ENCODE results near the gene GPR37L1. TPM values are rescaled to one million over a fixed set of nuclear protein-coding genes. Genes with fewer than 3 reads are reported as not detected.
A peak's percentile ranks its signal among the peaks of the same experiment; 100 is the strongest.

Gene GPR37L1
- total RNA-seq, 6 donors from 2014 or later, result under 0.01 to 0.07 (median 0.03) TPM; not detected in 3

GRCh38 chr1:202093858-202094257, 28.9 kb upstream of the GPR37L1 start:
- H3K4me3 ChIP-seq, result no peak overlapping the region
- 91 to 95% methylated on average over 6 of the region's 6 CpGs for WGBS, 2 donors
- no peaks in the 10 kb centered on the region for H3K4me1 ChIP-seq
- no peaks in the 10 kb centered on the region for H3K36me3 ChIP-seq
- ATAC-seq (ENCODE audit: low FRiP score in 2 of 2) (no peak), DNase-seq (no peak)
- no peak overlapping the region for H3K27ac ChIP-seq
- no peaks in the 10 kb centered on the region for H3K27me3 ChIP-seq
- no peaks in the 10 kb centered on the region for H3K9me3 ChIP-seq
- TF ChIP-seq EP300 (IDR thresholded peaks at IDR 0.05) (no peak), POLR2AphosphoS5 (IDR thresholded peaks at IDR 0.05) (no peak), POLR2A (IDR thresholded peaks at IDR 0.05) (no peak), CTCF (IDR thresholded peaks at IDR 0.05) (no peak)

- Histone ChIP-seq H3K36me3 (no peaks in the 10 kb centered on the region), H3K27me3 (no peaks in the 10 kb centered on the region), H3K27ac (no peak overlapping the region), H3K4me3 (no peak overlapping the region), H3K4me1 (peaks cover 0 to 3% (median 0%) of the 10 kb centered on the region in 4 donors), H3K9me3 (no peaks in the 10 kb centered on the region)
- WGBS, 2 donors, result 63 to 71% methylated on average over 3 to 4 of the region's 4 CpGs
- ATAC-seq (ENCODE audit: low FRiP score in 2 of 2) (no peak), DNase-seq (no peak)
- TF ChIP-seq POLR2A (IDR thresholded peaks at IDR 0.05) (no peak), CTCF (IDR thresholded peaks at IDR 0.05) (no peak), POLR2AphosphoS5 (IDR thresholded peaks at IDR 0.05) (no peak)
Measured at GRCh38 chr1:202101184-202101583, 21.5 kb upstream of the GPR37L1 start.

- ATAC-seq (ENCODE audit: low FRiP score in 2 of 2), result no peak
- 87 to 88% methylated on average over 10 of the region's 10 CpGs for WGBS, 2 donors
- TF ChIP-seq CTCF (IDR thresholded peaks at IDR 0.05) (no peak), POLR2A (IDR thresholded peaks at IDR 0.05) (no peak), EP300 (IDR thresholded peaks at IDR 0.05) (no peak), POLR2AphosphoS5 (IDR thresholded peaks at IDR 0.05) (no peak)
Measured at GRCh38 chr1:202104073-202104472, 18.6 kb upstream of the GPR37L1 start.

GRCh38 chr1:202105571-202106339, 17.0 kb upstream of the GPR37L1 start:
- DNase-seq, result peak in 1 of 2 donors; percentile 62
- Histone ChIP-seq H3K4me3 (no peak overlapping the region), H3K27me3 (no peaks in the 10 kb centered on the region), H3K9me3 (no peaks in the 10 kb centered on the region), H3K4me1 (peaks cover 0 to 23% (median 8%) of the 10 kb centered on the region in 4 donors), H3K36me3 (no peaks in the 10 kb centered on the region), H3K27ac (peak overlapping the region in 3 of 4 donors; percentile 61 to 85 (median 73))
- peak in 1 of 2 donors; percentile 78 for ATAC-seq (ENCODE audit: low FRiP score in 2 of 2)
- 41 to 62% methylated on average over 3 to 10 of the region's 10 CpGs for WGBS, 2 donors
- no peak for TF ChIP-seq CTCF (IDR thresholded peaks at IDR 0.05)
- peak in 1 of 4 donors; percentile 4 for TF ChIP-seq POLR2A (IDR thresholded peaks at IDR 0.05)

More at GRCh38 chr1:202104073-202104472, 18.6 kb upstream of the GPR37L1 start:
- no peaks in the 10 kb centered on the region for H3K9me3 ChIP-seq
- H3K27ac ChIP-seq, result no peak overlapping the region
- peaks cover 0 to 23% (median 8%) of the 10 kb centered on the region in 4 donors for H3K4me1 ChIP-seq
- no peaks in the 10 kb centered on the region for H3K36me3 ChIP-seq
- H3K4me3 ChIP-seq, result no peak overlapping the region
- H3K27me3 ChIP-seq, result no peaks in the 10 kb centered on the region
- no peak for DNase-seq
